IMR-90 (cell line): Measurements from ENCODE around the gene ATP6V1F. TPM values are rescaled to one million over a fixed set of nuclear protein-coding genes. Genes with fewer than 3 reads are reported as not detected.

Experiments
- CHD1 ChIP-seq: IDR thresholded peaks from 2 replicates; pipeline ENCODE4 v1.6.1; 2012; ENCODE audit warnings: low read depth, low read length, improper control_type of control experiment
- RAD21 ChIP-seq: IDR thresholded peaks from 2 replicates; pipeline ENCODE4 v1.6.1; 2012; ENCODE audit warnings: low read length, improper control_type of control experiment
- RCOR1 ChIP-seq: IDR thresholded peaks from 2 replicates; pipeline ENCODE4 v1.6.1; 2012; ENCODE audit warnings: mild to moderate bottlenecking, low read length, improper control_type of control experiment; ENCODE audit not compliant: insufficient replicate concordance
- polyA plus RNA-seq, 3 experiments: library from polyadenylated mRNA; depleted of rRNA; stranded (reverse); fragments of >200 nt; gene quantifications; 2 replicates each; pipeline ENCODE4 v1.2.3, GENCODE V29; 2012; ENCODE audit warnings: low replicate concordance in 1 of 3
- total RNA-seq: library from RNA; depleted of rRNA; stranded (reverse); fragments of >200 nt; gene quantifications from 2 replicates; pipeline ENCODE4 v1.2.3, GENCODE V29; 2012

Gene ATP6V1F
- total and polyA plus RNA-seq, 2 of the 4 experiments (the other 2 are of a cell fraction): 104 to 321 TPM

DNA sequence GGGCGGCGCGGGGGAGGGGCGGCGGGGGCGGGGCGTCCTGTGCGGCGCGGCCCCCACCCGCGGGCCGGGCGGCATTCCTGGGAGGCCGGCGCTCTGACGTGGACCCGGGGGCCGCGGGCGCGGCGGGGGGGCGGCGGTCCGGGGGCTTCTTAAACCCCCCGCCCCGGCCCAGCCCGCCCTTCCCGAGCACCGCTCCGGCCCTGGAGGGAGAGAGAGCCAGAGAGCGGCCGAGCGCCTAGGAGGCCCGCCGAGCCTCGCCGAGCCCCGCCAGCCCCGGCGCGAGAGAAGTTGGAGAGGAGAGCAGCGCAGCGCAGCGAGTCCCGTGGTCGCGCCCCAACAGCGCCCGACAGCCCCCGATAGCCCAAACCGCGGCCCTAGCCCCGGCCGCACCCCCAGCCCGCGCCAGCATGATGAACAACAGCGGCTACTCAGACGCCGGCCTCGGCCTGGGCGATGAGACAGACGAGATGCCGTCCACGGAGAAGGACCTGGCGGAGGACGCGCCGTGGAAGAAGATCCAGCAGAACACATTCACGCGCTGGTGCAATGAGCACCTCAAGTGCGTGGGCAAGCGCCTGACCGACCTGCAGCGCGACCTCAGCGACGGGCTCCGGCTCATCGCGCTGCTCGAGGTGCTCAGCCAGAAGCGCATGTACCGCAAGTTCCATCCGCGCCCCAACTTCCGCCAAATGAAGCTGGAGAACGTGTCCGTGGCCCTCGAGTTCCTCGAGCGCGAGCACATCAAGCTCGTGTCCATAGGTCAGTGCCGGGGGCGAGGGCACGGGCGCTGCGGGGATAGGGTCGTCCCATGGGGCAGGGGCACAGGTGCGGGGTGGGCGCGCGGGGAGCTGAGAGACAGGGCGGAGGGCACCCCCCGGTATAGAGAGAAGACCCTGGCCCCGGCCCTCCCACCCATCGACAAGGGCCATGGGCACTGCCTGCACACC lies 32.2 kb upstream of the ATP6V1F start, which contains the start of gene FLNC (continued):
- TF ChIP-seq RCOR1 (no peak), RAD21 (no peak), CHD1 (no peak; the same call in 1 of the 2 replicates)
